Parathyroid adenoma (tissue), 2 donors: ENCODE measurements around the gene KRTAP9-9.

Experiments
- H2AFZ ChIP-seq: fragments of 300-600 bp; sonication (generic); one replicate; pipeline ENCODE4 v1.7.0; 2017; ENCODE audit warnings: antibody characterized with exemption, mild to moderate bottlenecking
- H3K27ac ChIP-seq: fragments of 300-600 bp; sonication (generic); one replicate; pipeline ENCODE4 v1.7.0; 2017
- H3K27me3 ChIP-seq: fragments of 300-600 bp; sonication (generic); one replicate; pipeline ENCODE4 v1.7.0; 2017; ENCODE audit warnings: low read length; ENCODE audit not compliant: control insufficient read depth, insufficient read depth
- H3K36me3 ChIP-seq: fragments of 300-600 bp; sonication (generic); one replicate; pipeline ENCODE4 v1.7.0; 2017; ENCODE audit warnings: low read length; ENCODE audit not compliant: control insufficient read depth, insufficient read depth
- H3K4me1 ChIP-seq: fragments of 300-600 bp; sonication (generic); one replicate; pipeline ENCODE4 v1.7.0; 2017; ENCODE audit warnings: control low read depth
- H3K4me2 ChIP-seq: fragments of 300-600 bp; sonication (generic); one replicate; pipeline ENCODE4 v1.7.0; 2017; ENCODE audit warnings: low read length
- H3K4me3 ChIP-seq: fragments of 300-600 bp; sonication (generic); one replicate; pipeline ENCODE4 v1.7.0; 2017; ENCODE audit warnings: low read depth, low read length
- H3K79me2 ChIP-seq: fragments of 300-600 bp; sonication (generic); one replicate; pipeline ENCODE4 v1.7.0; 2017; ENCODE audit warnings: control low read depth
- H3K9ac ChIP-seq: fragments of 300-600 bp; sonication (generic); one replicate; pipeline ENCODE4 v1.7.0; 2017; ENCODE audit warnings: mild to moderate bottlenecking
- H3K9me3 ChIP-seq: fragments of 300-600 bp; sonication (generic); one replicate; pipeline ENCODE4 v1.7.0; 2017; ENCODE audit warnings: low read length; ENCODE audit not compliant: control insufficient read depth
- CTCF ChIP-seq: fragments of 300-600 bp; sonication (generic); IDR thresholded peaks from one replicate; pipeline ENCODE4 v1.7.0; 2017; ENCODE audit warnings: antibody characterized with exemption, mild to moderate bottlenecking
- donor health status: primary hyperparathyroidism.

KRTAP9-9 gene

GRCh38 chr17:41301916-41302901 lies 47.0 kb downstream of the KRTAP9-9 start, which contains the start of gene KRTAP29-1:
Gene KRTAP29-1, minus strand, starts transcription at chr17:41302851. Its CDS starts 0 bp downstream, at chr17:41302851.
- H3K27ac ChIP-seq, result no peak within 1 kb of the TSS

GRCh38 chr17:41302981-41303380 lies 47.8 kb downstream of the KRTAP9-9 start:
- Histone ChIP-seq H3K36me3 (no peaks in the 10 kb centered on the region), H3K9me3 (no peaks in the 10 kb centered on the region), H2AFZ (no peak overlapping the region), H3K27ac (no peak overlapping the region), H3K27me3 (no peaks in the 10 kb centered on the region), H3K9ac (no peak overlapping the region), H3K4me2 (no peak overlapping the region), H3K4me3 (no peak overlapping the region), H3K79me2 (no peaks in the 10 kb centered on the region), H3K4me1 (no peaks in the 10 kb centered on the region)
- TF ChIP-seq CTCF, result no peak

More at GRCh38 chr17:41301916-41302901, 47.0 kb downstream of the KRTAP9-9 start, which contains the start of gene KRTAP29-1:
- Histone ChIP-seq H3K79me2 (no peaks in the 10 kb centered on the region), H2AFZ (no peak within 1 kb of the TSS), H3K9me3 (no peaks in the 10 kb centered on the region), H3K4me3 (no peak within 1 kb of the TSS), H3K4me2 (no peak within 1 kb of the TSS), H3K4me1 (no peaks in the 10 kb centered on the region), H3K36me3 (no peaks in the 10 kb centered on the region), H3K27me3 (no peaks in the 10 kb centered on the region), H3K9ac (no peak within 1 kb of the TSS)
- no peak for TF ChIP-seq CTCF

- Histone ChIP-seq H3K27me3 (no peaks in the 10 kb centered on the region), H3K27ac (no peak overlapping the region), H3K4me1 (no peaks in the 10 kb centered on the region), H3K36me3 (no peaks in the 10 kb centered on the region), H3K4me3 (no peak overlapping the region), H3K9ac (no peak overlapping the region), H3K79me2 (no peaks in the 10 kb centered on the region), H2AFZ (no peak overlapping the region), H3K4me2 (no peak overlapping the region), H3K9me3 (no peaks in the 10 kb centered on the region)
- no peak for TF ChIP-seq CTCF
These were observed 48.9 kb downstream of the KRTAP9-9 start for GRCh38 chr17:41304091-41304490.
